ENCODE results near the gene SIPA1L3. TPM values are rescaled to one million over a fixed set of nuclear protein-coding genes. Genes with fewer than 3 reads are reported as not detected.

SIPA1L3 gene
- total and polyA plus RNA-seq, 9 of the 15 experiments (the other 6 are each of a cell fraction or from before 2014, with no cell fraction given), result 0.01 to 6.1 (median 2.5) TPM

DNA sequence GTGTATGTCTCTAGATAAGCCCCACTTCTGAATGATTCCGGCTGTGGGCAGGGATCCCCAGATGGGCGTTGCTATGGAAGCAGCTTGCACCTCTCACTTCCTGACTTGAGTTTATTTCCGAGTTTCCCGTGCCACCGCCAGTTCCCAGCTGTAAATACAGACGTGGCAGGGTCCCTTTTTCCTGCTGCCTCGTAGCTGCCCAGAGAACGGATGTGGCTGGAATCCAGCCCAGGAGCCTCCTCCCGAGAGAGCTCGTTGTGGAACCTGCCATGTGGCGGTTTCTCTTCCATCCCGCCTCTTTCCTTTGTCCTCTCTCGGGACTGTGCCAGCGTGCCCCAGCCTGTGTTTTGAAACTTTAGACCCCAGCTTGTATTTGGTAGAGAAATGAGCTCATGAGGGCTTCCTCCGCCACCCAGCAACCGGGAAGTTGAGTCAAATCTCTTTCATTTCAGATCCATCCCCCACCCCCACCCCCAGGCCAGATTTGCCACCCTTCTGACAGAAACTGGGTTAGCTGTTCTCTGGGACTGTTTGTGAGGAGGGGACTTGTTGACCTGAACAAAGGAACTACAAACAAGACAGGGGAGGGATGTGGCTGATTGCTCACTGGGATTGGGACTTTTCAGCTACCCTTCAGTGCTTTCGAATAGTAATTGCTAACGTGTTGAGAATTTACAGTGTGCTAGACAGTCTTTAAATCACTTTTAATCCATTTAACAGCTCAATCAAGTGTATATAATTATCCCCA, 96.6 kb downstream of the SIPA1L3 start:
- Histone ChIP-seq H3K4me1 (replicated peaks in 1 of 2; ENCODE audit: control insufficient read depth in 2 of 2, insufficient read depth in 2 of 2, low read length in 2 of 2) (peaks cover 0 to 10% of the 10 kb centered on the region in 2 experiments; a peak in 2 of 5 replicates), H3K79me2 (ENCODE audit: control insufficient read depth, insufficient read depth, low read length) (no peaks in the 10 kb centered on the region), H3K27me3 (ENCODE audit: control insufficient read depth in 2 of 2, insufficient read depth in 2 of 2, low read length in 2 of 2) (no peaks in the 10 kb centered on the region), H3K9me3 (replicated peaks; ENCODE audit: control insufficient read depth, insufficient read depth, low read depth, low read length) (no peaks in the 10 kb centered on the region), H3K36me3 (ENCODE audit: control insufficient read depth, insufficient read depth, low read length) (no peaks in the 10 kb centered on the region), H2AFZ (ENCODE audit: low read depth, low read length) (0 out of 2 replicates have a peak overlapping the region, but pooled peaks have one; percentile 35), H3K4me2 (ENCODE audit: insufficient read depth, low read length) (peak overlapping the region; percentile 36; the same call in 1 of the 2 replicates), H3K9me1 (ENCODE audit: control insufficient read depth, insufficient read depth, low read length) (no peaks in the 10 kb centered on the region), H3K9ac (ENCODE audit: insufficient read depth in 1 of 2, low read depth in 2 of 2, low read length in 2 of 2) (peak overlapping the region in 1 of 2 experiments; percentile 50; a peak in 1 of 4 replicates), H3K4me3 (no peak overlapping the region), H3K27ac (ENCODE audit: extremely low read depth, low read depth, low read length) (no peak overlapping the region), H4K20me1 (replicated peaks; ENCODE audit: control insufficient read depth, insufficient read depth, low read length) (no peaks in the 10 kb centered on the region; the same call in 1 of the 2 replicates)
- POLR2A ChIA-PET, result interaction anchor here (0.5 to 2.8 kb wide), 4 partner anchors 9 to 46 kb away, joined by 3 to 10 read pairs (median 4); no protein-coding TSS in a partner anchor
- no peak for DNase-seq (ENCODE audit: extremely low read depth in 1 of 4, low spot score in 3 of 4)
- intact Hi-C loops (cut with micrococcal nuclease), result no loop called here
- no TSS peak for BruUV-seq (replicated peaks)
- no peak for ATAC-seq
- FAIRE-seq, result no peak
- TF ChIP-seq RFX1 (IDR thresholded peaks at IDR 0.05), result peak; percentile 40
- no peak for TF ChIP-seq PTBP1 (IDR thresholded peaks at IDR 0.05; ENCODE audit: low read depth, low read length)
- WGBS (ENCODE audit: insufficient coverage, low coverage, missing lambda C conversion rate), result 21% methylated on average over 18 of the region's 18 CpGs
- CTCF ChIA-PET (ENCODE audit: low intra/inter-chr PET ratio), result no interaction called here
- in situ Hi-C loops (cut with MboI), result no loop called here

DNA sequence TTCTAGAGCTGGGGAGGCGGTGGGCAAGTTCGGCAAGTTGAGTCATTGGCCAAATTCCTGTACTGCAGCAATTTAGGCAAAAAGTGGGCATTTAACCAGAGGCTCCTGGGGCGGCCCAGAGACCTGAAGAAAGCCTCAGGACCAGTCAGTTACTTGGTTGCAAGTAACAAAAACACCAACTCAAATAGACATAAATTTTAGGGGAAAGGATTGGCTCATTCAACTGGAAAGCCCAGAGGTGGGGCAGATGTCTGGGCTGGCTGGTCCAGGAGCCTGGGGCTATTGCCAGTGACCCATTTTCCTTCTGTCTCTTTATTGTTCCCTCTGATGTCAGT, 97.1 kb downstream of the SIPA1L3 start:
- Histone ChIP-seq H3K9me1 (ENCODE audit: control insufficient read depth, insufficient read depth, low read length) (no peaks in the 10 kb centered on the region), H3K4me1 (replicated peaks in 1 of 2; ENCODE audit: control insufficient read depth in 2 of 2, insufficient read depth in 2 of 2, low read length in 2 of 2) (peaks cover 0 to 10% of the 10 kb centered on the region in 2 experiments; a peak in 2 of 5 replicates), H4K20me1 (replicated peaks; ENCODE audit: control insufficient read depth, insufficient read depth, low read length) (no peaks in the 10 kb centered on the region; the same call in 1 of the 2 replicates), H3K4me2 (ENCODE audit: insufficient read depth, low read length) (peak overlapping the region; percentile 26), H3K27ac (ENCODE audit: extremely low read depth, low read depth, low read length) (no peak overlapping the region), H3K79me2 (ENCODE audit: control insufficient read depth, insufficient read depth, low read length) (no peaks in the 10 kb centered on the region), H3K36me3 (ENCODE audit: control insufficient read depth, insufficient read depth, low read length) (no peaks in the 10 kb centered on the region), H2AFZ (ENCODE audit: low read depth, low read length) (0 out of 2 replicates have a peak overlapping the region, but pooled peaks have one; percentile 35), H3K9me3 (replicated peaks; ENCODE audit: control insufficient read depth, insufficient read depth, low read depth, low read length) (no peaks in the 10 kb centered on the region), H3K9ac (ENCODE audit: insufficient read depth in 1 of 2, low read depth in 2 of 2, low read length in 2 of 2) (no peak overlapping the region; a peak in 1 of 4 replicates), H3K27me3 (ENCODE audit: control insufficient read depth in 2 of 2, insufficient read depth in 2 of 2, low read length in 2 of 2) (no peaks in the 10 kb centered on the region), H3K4me3 (no peak overlapping the region)
- WGBS (ENCODE audit: insufficient coverage, low coverage, missing lambda C conversion rate), result 50% methylated on average over 3 of the region's 3 CpGs
- FAIRE-seq, result no peak
- in situ Hi-C loops (cut with MboI) (no loop called here), intact Hi-C loops (cut with micrococcal nuclease) (no loop called here)
- TF ChIP-seq KAT8 (IDR thresholded peaks at IDR 0.05; ENCODE audit: low read depth) (no peak), ZNF507 (tag; conservative IDR thresholded peaks at IDR 0.05) (no peak), KLF10 (CRISPR knock-in tag; IDR thresholded peaks at IDR 0.05) (no peak), TBP (optimal IDR thresholded peaks at IDR 0.05; ENCODE audit: low read depth, low read length) (no peak), ZNF696 (CRISPR knock-in tag; conservative IDR thresholded peaks at IDR 0.05) (no peak), RAD51 (IDR thresholded peaks at IDR 0.05; ENCODE audit: borderline replicate concordance, low read depth) (no peak)
- DNase-seq (ENCODE audit: extremely low read depth in 1 of 4, low spot score in 3 of 4), result no peak
- TSS peak; percentile 73 for BruUV-seq (replicated peaks)
- peak; percentile 19; the same call in 2 of the 3 replicates for ATAC-seq
- ChIA-PET CTCF (ENCODE audit: low intra/inter-chr PET ratio) (no interaction called here), POLR2A (interaction anchor here (0.5 to 2.8 kb wide), 8 partner anchors 9 to 195 kb away, joined by 3 to 10 read pairs (median 3); no protein-coding TSS in a partner anchor)

All from K562 (cell line).